Peyer's patch (tissue), 4 donors: Measurements from ENCODE around the gene B3GLCT.

Source experiments
- CTCF ChIP-seq, 6 experiments: fragments of 450-650 bp in 4 of 6; fragments of 200-600 bp in 2 of 6; sonication (generic) in 1 of 6; IDR thresholded peaks; one replicate each; pipeline ENCODE4 v1.5.1; 2017 to 2019; ENCODE audit warnings: antibody characterized with exemption in 6 of 6, mild to moderate bottlenecking in 3 of 6, moderate library complexity in 1 of 6
- POLR2A ChIP-seq, 2 donors: fragments of 450-650 bp; IDR thresholded peaks; one replicate each; pipeline ENCODE4 v1.5.1; 2017; ENCODE audit warnings: antibody characterized with exemption in 2 of 2, mild to moderate bottlenecking in 2 of 2, moderate library complexity in 2 of 2

GRCh38 chr13:31168736-31169135 is 31.0 kb upstream of the B3GLCT start:
- no peak for TF ChIP-seq CTCF (IDR thresholded peaks at IDR 0.05)
- no peak for TF ChIP-seq POLR2A (IDR thresholded peaks at IDR 0.05)
